ENCODE data around the gene TYW3.

GRCh38 chr1:74732960-74733603 lies at the start of gene TYW3, which contains the start of gene CRYZ:
- peak; percentile 30 for TF ChIP-seq FOXA1 (IDR thresholded peaks at IDR 0.05)
- peak; percentile 26 for TF ChIP-seq CTCF (IDR thresholded peaks at IDR 0.05; ENCODE audit: low read depth, low read length, missing input control)
- peak; percentile 51 to 67 for TF ChIP-seq RXRA (IDR thresholded peaks at IDR 0.05)
- peak in 1 of 2 donors; percentile 77 for TF ChIP-seq GABPA (IDR thresholded peaks at IDR 0.05 in 1 of 2, conservative IDR thresholded peaks at IDR 0.05 in 1 of 2)

Data from liver (tissue), 3 donors.